Activated CD4-positive, alpha-beta T cell treated with anti-CD3 and anti-CD28 coated beads for 36 hours (primary cell): ENCODE measurements around the gene ARL8B. TPM values are rescaled to one million over a fixed set of nuclear protein-coding genes. Genes with fewer than 3 reads are reported as not detected.

ENCODE experiments used
- ATAC-seq: fragments of 200-7000 bp; cut with Tn5 transposase; one replicate; pipeline ENCODE4 v1.10.0; 2021; ENCODE audit warnings: mild to moderate bottlenecking, moderate library complexity
- CTCF ChIA-PET: fragments of 350-600 bp; sonication (Branson Sonifier 250); formaldehyde crosslinking; loops from one replicate; lab custom pipeline; 2021; ENCODE audit warnings: antibody characterized with exemption; lab: Charles Lee
- POLR2A ChIA-PET: fragments of 350-600 bp; sonication (Branson Sonifier 250); formaldehyde crosslinking; loops from one replicate; lab custom pipeline; 2021; ENCODE audit warnings: antibody characterized with exemption, inconsistent platforms; lab: Charles Lee
- DNase-seq: peaks from one replicate; pipeline ENCODE4 v3.0.0-alpha.2; 2020
- H3K27ac Mint-ChIP-seq: one replicate; pipeline ENCODE4 v1.8.0; 2021; ENCODE audit warnings: mixed read lengths
- H3K27me3 Mint-ChIP-seq: one replicate; pipeline ENCODE4 v1.8.0; 2021; ENCODE audit warnings: mixed read lengths
- H3K36me3 Mint-ChIP-seq: one replicate; pipeline ENCODE4 v1.8.0; 2021; ENCODE audit warnings: low read depth, mixed read lengths
- H3K4me1 Mint-ChIP-seq: one replicate; pipeline ENCODE4 v1.8.0; 2021; ENCODE audit warnings: mixed read lengths
- H3K4me3 Mint-ChIP-seq: one replicate; pipeline ENCODE4 v1.8.0; 2021; ENCODE audit warnings: mild to moderate bottlenecking, moderate library complexity, mixed read lengths
- H3K9me3 Mint-ChIP-seq: one replicate; pipeline ENCODE4 v1.8.0; 2021; ENCODE audit warnings: low read depth, mixed read lengths
- intact Hi-C, 2 experiments: fragments of 100-400 bp; cut with DNase I in 1 of 2; cut with micrococcal nuclease in 1 of 2; formaldehyde crosslinking; loops; one replicate each; pipeline versions ENCODE4 v1.14.2 to v1.15.1; 2022 to 2024; cut with DNase I, micrococcal nuclease
- total RNA-seq, 2 experiments: library from RNA; stranded (reverse); gene quantifications; one replicate each; pipeline ENCODE4 v1.2.3, GENCODE V29; 2021

ARL8B gene
- total RNA-seq, 2 experiments from 2014 or later = 44.7 to 45.1 TPM

DNA sequence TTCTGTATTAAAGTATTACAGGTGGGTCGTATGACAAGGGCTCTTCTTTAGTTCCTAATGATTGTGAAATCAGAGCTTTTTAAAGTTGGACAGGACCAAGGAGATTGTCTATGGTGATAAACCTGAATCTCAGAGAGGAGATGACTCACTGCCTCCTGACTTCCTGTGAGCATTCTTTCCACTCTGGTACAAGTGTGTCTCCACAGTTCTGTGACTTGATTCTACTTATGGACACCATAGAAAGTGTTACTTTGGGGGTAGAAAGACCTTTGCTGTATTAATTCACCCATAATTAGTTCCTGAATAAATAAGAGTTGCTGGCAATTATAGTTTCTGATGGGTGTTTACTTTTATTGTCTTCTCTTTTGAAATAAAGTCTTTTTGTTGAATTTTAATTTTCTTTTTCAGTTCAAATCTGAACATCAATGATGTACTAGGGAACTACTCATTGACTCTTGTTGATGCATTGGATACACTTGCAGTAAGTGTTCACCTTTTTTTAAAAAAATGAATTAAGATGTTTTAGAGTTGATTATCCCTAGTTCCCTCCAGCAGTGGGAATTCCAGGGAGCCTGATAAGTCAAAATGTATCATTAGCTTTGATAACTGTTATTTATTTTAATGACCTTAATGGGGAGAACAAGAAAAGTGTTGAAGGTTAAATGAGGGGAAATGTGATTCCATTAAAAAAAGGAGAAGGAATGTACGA is 72.9 kb downstream of the ARL8B start:
- peak; percentile 62 for DNase-seq
- peak overlapping the region; percentile 98 for H3K27ac Mint-ChIP-seq
- H3K4me1 Mint-ChIP-seq = peaks cover 90% of the 10 kb centered on the region
- ChIA-PET CTCF (interaction anchor here (0.8 to 1.5 kb wide), 4 partner anchors 10 to 73 kb away, joined by 3 to 7 read pairs (median 4); partner anchors contain the start of gene ARL8B), POLR2A (interaction anchor here (0.7 to 3.5 kb wide), 3 partner anchors 71 to 216 kb away, joined by 4 to 23 read pairs (median 7); partner anchors contain the start of gene BHLHE40)
- ATAC-seq = peak; percentile 34
- peak overlapping the region; percentile 68 for H3K4me3 Mint-ChIP-seq
- intact Hi-C loops = loop anchor here (1.0 to 10.0 kb wide), 10 partner anchors 137 to 783 kb away; partner anchors contain the start of gene ITPR1 (in 1 of the 2)
- H3K36me3 Mint-ChIP-seq = peaks cover 94% of the 10 kb centered on the region
- no peaks in the 10 kb centered on the region for H3K27me3 Mint-ChIP-seq
- H3K9me3 Mint-ChIP-seq = peaks cover 2% of the 10 kb centered on the region

- ChIA-PET CTCF (interaction anchor here (0.7 to 2.4 kb wide), 3 partner anchors 13 to 72 kb away, joined by 3 to 16 read pairs (median 3); no protein-coding TSS in a partner anchor), POLR2A (interaction anchor here (1.4 to 3.0 kb wide), 3 partner anchors 8 to 215 kb away, joined by 3 to 46 read pairs (median 31); partner anchors contain the start of genes ARL8B and EDEM1)
- Mint-ChIP-seq H3K27ac (peak overlapping the region; percentile 98), H3K4me1 (peaks cover 94% of the 10 kb centered on the region), H3K27me3 (no peaks in the 10 kb centered on the region), H3K4me3 (peak overlapping the region; percentile 68), H3K36me3 (peaks cover 93% of the 10 kb centered on the region), H3K9me3 (peaks cover 2% of the 10 kb centered on the region)
- intact Hi-C loops = loop anchor here (2.0 to 10.0 kb wide), 9 partner anchors 137 to 783 kb away; partner anchors contain the start of genes BHLHE40 (in 1 of the 2) and ITPR1 (in 1 of the 2)
- peak; percentile 62 for DNase-seq
- ATAC-seq = no peak
Measured at GRCh38 chr3:5195605-5196004, 73.5 kb downstream of the ARL8B start.

DNA sequence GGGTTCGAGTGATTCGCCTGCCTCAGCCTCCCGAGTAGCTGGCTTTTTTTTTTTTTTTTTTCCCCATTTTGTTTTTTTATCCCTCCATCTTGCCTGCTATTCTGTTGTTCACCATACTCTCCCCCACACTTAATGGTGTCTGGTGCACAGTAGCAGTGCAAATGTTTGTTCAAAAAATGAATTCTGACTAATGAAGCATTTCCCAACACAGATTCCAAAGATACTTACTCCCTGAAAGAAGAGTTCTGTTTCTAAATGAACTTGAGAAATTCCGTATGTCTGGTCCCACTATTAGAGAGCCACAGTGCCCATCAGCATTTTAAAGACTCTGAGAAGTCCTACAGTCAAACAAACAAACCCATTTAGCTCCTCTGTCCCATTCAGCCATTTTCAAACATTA is 74.9 kb downstream of the ARL8B start:
- Mint-ChIP-seq H3K4me3 (peak overlapping the region; percentile 68), H3K27me3 (no peaks in the 10 kb centered on the region), H3K4me1 (peaks cover 91% of the 10 kb centered on the region), H3K36me3 (peaks cover 93% of the 10 kb centered on the region), H3K27ac (peak overlapping the region; percentile 98), H3K9me3 (peaks cover 2% of the 10 kb centered on the region)
- intact Hi-C loops = loop anchor here (1.0 to 10.0 kb wide), 13 partner anchors 8 to 785 kb away; partner anchors contain the start of genes ARL8B (in 2 of the 2), BHLHE40 (in 1 of the 2), EDEM1 (in 1 of the 2) and ITPR1 (in 1 of the 2)
- DNase-seq (no peak), ATAC-seq (peak; percentile 0)
- ChIA-PET CTCF (interaction anchor here (0.7 to 3.4 kb wide), 7 partner anchors 10 to 217 kb away, joined by 3 to 26 read pairs (median 6); partner anchors contain the start of gene EDEM1), POLR2A (interaction anchor here (0.6 to 3.0 kb wide), 11 partner anchors 8 to 360 kb away, joined by 3 to 46 read pairs (median 5); partner anchors contain the start of genes ARL8B, BHLHE40 and EDEM1)

GRCh38 chr3:5197470-5198312 is 75.6 kb downstream of the ARL8B start:
- Mint-ChIP-seq H3K4me3 (peak overlapping the region; percentile 68), H3K27ac (peak overlapping the region; percentile 98), H3K36me3 (peaks cover 93% of the 10 kb centered on the region), H3K9me3 (peaks cover 2% of the 10 kb centered on the region), H3K4me1 (peaks cover 89% of the 10 kb centered on the region), H3K27me3 (no peaks in the 10 kb centered on the region)
- ChIA-PET POLR2A (interaction anchor here (0.7 to 3.0 kb wide), 10 partner anchors 8 to 590 kb away, joined by 3 to 46 read pairs (median 6); partner anchors contain the start of genes ARL8B, BHLHE40 and EDEM1), CTCF (interaction anchor here (0.7 to 3.4 kb wide), 6 partner anchors 11 to 175 kb away, joined by 3 to 26 read pairs (median 8); partner anchors contain the start of gene EDEM1)
- peak; percentile 63 for ATAC-seq
- intact Hi-C loops = loop anchor here (1.0 to 10.0 kb wide), 14 partner anchors 8 to 785 kb away; partner anchors contain the start of genes ARL8B (in 2 of the 2), BHLHE40 (in 1 of the 2), EDEM1 (in 1 of the 2) and ITPR1 (in 1 of the 2)
- peak; percentile 70 for DNase-seq

GRCh38 chr3:5198313-5198677 is 76.2 kb downstream of the ARL8B start:
- DNase-seq = no peak
- POLR2A ChIA-PET = interaction anchor here (0.6 to 3.0 kb wide), 4 partner anchors 11 to 202 kb away, joined by 4 to 46 read pairs (median 18); partner anchors contain the start of genes ARL8B and EDEM1
- CTCF ChIA-PET = interaction anchor here (0.9 to 3.4 kb wide), 2 partner anchors 11 kb away, joined by 3 to 26 read pairs; partner anchors contain the start of gene EDEM1
- H3K27ac Mint-ChIP-seq = peak overlapping the region; percentile 98
- no peaks in the 10 kb centered on the region for H3K9me3 Mint-ChIP-seq
- no peak for ATAC-seq
- peaks cover 93% of the 10 kb centered on the region for H3K36me3 Mint-ChIP-seq
- no peaks in the 10 kb centered on the region for H3K27me3 Mint-ChIP-seq
- H3K4me1 Mint-ChIP-seq = peaks cover 89% of the 10 kb centered on the region
- intact Hi-C loops = loop anchor here (2.0 to 10.0 kb wide), 8 partner anchors 61 to 786 kb away; partner anchors contain the start of gene ITPR1 (in 1 of the 2)
- peak overlapping the region; percentile 68 for H3K4me3 Mint-ChIP-seq

DNA sequence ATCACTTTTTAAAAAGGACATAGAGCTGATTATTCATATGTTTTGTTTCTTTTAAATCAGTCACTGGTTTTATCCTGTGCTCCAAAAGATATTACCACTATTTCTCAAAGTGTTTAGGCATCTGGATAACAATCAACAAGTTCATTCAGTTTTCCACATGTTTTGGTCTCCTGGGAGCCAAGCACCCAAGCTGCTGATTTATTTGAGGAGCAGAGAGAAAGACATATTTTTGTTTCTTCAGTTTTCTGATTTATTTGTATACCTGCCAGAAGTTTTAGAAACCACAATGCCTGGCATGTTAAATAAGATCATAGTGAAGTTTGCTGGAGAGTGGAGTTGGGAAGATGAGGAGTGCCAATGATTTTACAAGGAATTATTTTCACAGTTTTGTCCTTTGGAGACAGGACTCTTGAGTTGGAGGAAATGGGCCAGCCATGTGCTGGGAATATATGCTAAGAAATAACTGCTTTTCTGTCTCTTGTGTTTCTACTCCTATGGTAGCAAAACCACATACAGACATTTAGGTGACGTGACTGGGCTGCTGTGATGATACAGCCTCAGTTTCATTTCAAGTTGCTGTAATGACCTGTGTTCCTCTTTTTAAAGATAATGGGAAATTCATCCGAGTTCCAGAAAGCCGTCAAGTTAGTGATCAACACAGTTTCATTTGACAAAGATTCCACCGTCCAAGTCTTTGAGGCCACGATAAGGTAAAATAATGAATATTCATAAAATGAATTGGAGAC is 77.1 kb downstream of the ARL8B start:
- peak; percentile 64 for DNase-seq
- intact Hi-C loops = loop anchor here (2.0 to 10.0 kb wide), 8 partner anchors 62 to 787 kb away; partner anchors contain the start of gene ITPR1 (in 1 of the 2)
- ChIA-PET POLR2A (interaction anchor here (0.6 kb wide), 1 partner anchor 201 kb away, joined by 4 read pairs; no protein-coding TSS in a partner anchor), CTCF (interaction anchor here (0.6 to 3.4 kb wide), 3 partner anchors 10 to 76 kb away, joined by 3 to 26 read pairs (median 3); partner anchors contain the start of gene EDEM1)
- peaks cover 81% of the 10 kb centered on the region for H3K4me1 Mint-ChIP-seq
- H3K36me3 Mint-ChIP-seq = peaks cover 90% of the 10 kb centered on the region
- no peak for ATAC-seq
- no peaks in the 10 kb centered on the region for H3K27me3 Mint-ChIP-seq
- no peaks in the 10 kb centered on the region for H3K9me3 Mint-ChIP-seq
- peak overlapping the region; percentile 98 for H3K27ac Mint-ChIP-seq
- H3K4me3 Mint-ChIP-seq = peak overlapping the region; percentile 28

- CTCF ChIA-PET = no interaction called here
- no peaks in the 10 kb centered on the region for H3K27me3 Mint-ChIP-seq
- intact Hi-C loops = no loop called here
- no peak for ATAC-seq
- peaks cover 90% of the 10 kb centered on the region for H3K36me3 Mint-ChIP-seq
- no peak for DNase-seq
- no peaks in the 10 kb centered on the region for H3K9me3 Mint-ChIP-seq
- peaks cover 77% of the 10 kb centered on the region for H3K4me1 Mint-ChIP-seq
- POLR2A ChIA-PET = no interaction called here
- H3K27ac Mint-ChIP-seq = peak overlapping the region; percentile 49
- H3K4me3 Mint-ChIP-seq = no peak overlapping the region
Measured at GRCh38 chr3:5201536-5201935, 79.4 kb downstream of the ARL8B start.

GRCh38 chr3:5202222-5202621 is 80.1 kb downstream of the ARL8B start:
- H3K36me3 Mint-ChIP-seq = peaks cover 90% of the 10 kb centered on the region
- H3K4me3 Mint-ChIP-seq = no peak overlapping the region
- intact Hi-C loops = no loop called here
- CTCF ChIA-PET = no interaction called here
- no peak for DNase-seq
- POLR2A ChIA-PET = interaction anchor here (1.1 kb wide), 1 partner anchor 77 kb away, joined by 3 read pairs; no protein-coding TSS in a partner anchor
- H3K27me3 Mint-ChIP-seq = no peaks in the 10 kb centered on the region
- no peaks in the 10 kb centered on the region for H3K9me3 Mint-ChIP-seq
- H3K27ac Mint-ChIP-seq = peak overlapping the region; percentile 49
- peaks cover 71% of the 10 kb centered on the region for H3K4me1 Mint-ChIP-seq
- no peak for ATAC-seq

DNA sequence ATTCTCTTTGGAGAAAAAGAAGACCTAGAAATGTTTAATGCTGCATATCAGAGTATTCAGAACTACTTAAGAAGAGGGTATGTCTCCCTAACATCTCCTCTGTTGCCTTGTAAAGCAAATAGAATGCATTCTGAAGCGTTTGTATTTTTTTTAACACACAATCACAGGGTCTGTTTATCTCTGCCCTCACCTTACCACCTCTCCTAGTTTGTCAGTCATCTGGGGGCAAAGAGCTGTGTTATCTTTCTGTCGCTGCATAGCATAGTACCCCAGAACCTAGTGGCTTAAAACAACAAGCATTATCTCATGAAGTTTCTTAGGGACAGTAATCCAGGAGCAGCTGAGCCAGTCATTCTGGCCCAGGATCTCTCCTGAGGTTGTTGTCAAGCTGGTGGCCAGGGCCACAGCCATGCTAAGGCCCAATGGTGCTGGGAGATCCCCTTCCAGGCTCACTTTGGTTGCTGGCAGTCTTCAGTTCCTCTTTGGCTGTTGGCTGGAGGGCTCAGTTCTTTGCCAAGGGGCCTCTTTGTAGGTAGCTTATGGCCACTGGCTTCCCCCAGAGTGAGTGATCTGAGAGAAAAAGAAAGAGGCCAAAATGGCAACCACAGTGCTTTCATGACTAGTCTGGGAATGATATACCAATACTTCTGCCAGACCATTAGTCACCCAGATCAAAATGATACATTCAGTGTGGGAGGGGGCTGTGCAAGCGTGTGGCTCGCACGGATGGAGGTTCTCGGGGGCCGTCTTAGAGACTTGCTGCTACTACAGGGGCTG is 83.3 kb downstream of the ARL8B start:
- Mint-ChIP-seq H3K4me3 (no peak overlapping the region), H3K4me1 (peaks cover 41% of the 10 kb centered on the region), H3K27ac (peak overlapping the region; percentile 87), H3K27me3 (no peaks in the 10 kb centered on the region), H3K9me3 (no peaks in the 10 kb centered on the region), H3K36me3 (peaks cover 89% of the 10 kb centered on the region)
- POLR2A ChIA-PET = interaction anchor here (1.0 to 2.1 kb wide), 5 partner anchors 8 to 127 kb away, joined by 3 to 13 read pairs (median 5); no protein-coding TSS in a partner anchor
- DNase-seq = peak; percentile 72
- peak; percentile 90 for ATAC-seq
- CTCF ChIA-PET = interaction anchor here (2.0 kb wide), 1 partner anchor 78 kb away, joined by 6 read pairs; no protein-coding TSS in a partner anchor
- intact Hi-C loops = loop anchor here in 1 of 2 experiments (1.0 kb wide), 1 partner anchor 8 kb away; no protein-coding TSS in a partner anchor
